T-helper 2 cell treated with Interferon-gamma antibody and Interleukin-4, amounts not matched to agents 100 ng/mL and 5 ng/mL, for 36 hours (primary cell): ENCODE results near the gene RTN4R. TPM values are rescaled to one million over a fixed set of nuclear protein-coding genes. Genes with fewer than 3 reads are reported as not detected.

Experiments used
- intact Hi-C: fragments of 100-400 bp; cut with micrococcal nuclease; formaldehyde crosslinking; loops from one replicate; pipeline ENCODE4 v1.15.1; 2023
- total RNA-seq: library from RNA; stranded (reverse); gene quantifications from 2 replicates; pipeline ENCODE4 v1.2.3, GENCODE V29; 2022

Gene RTN4R
- total RNA-seq, 1 donor from 2014 or later, result 1.9 TPM

DNA sequence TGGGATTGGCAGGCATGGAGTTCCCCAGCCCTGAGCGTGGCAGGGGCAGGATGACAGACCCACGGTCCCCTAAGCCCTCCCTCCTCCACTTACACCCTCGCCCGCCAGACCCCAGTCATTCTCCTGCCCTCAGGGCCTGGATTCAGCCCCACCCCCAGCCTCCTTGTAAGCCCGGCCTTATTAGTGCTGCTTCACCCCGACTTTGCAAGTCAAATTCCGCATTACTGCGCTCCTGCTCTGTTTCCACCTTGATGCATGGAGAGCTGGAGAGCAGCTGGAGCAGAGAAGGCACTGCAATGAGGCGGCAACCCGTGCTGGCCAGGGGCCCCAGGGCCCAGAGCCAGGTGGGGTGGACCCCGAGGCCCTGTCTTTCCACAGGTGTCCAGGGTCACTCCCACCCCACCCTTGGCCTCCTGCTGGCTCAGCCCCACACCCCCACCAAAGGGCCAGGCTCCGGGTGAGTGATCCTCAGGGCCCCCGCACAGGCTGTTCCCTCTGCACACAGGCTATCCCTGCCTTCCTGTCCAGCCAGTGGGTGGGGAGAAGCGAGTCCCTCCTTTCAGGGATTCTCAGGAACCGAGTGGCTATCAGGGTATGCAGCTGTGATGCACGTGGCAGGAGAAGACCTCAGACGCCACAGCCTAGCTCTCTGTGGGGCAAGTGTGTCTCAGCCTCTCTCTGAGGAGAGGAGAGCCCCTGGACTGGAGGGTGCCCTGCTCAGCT is 36.4 kb downstream of the RTN4R start:
- intact Hi-C loops, result no loop called here

DNA sequence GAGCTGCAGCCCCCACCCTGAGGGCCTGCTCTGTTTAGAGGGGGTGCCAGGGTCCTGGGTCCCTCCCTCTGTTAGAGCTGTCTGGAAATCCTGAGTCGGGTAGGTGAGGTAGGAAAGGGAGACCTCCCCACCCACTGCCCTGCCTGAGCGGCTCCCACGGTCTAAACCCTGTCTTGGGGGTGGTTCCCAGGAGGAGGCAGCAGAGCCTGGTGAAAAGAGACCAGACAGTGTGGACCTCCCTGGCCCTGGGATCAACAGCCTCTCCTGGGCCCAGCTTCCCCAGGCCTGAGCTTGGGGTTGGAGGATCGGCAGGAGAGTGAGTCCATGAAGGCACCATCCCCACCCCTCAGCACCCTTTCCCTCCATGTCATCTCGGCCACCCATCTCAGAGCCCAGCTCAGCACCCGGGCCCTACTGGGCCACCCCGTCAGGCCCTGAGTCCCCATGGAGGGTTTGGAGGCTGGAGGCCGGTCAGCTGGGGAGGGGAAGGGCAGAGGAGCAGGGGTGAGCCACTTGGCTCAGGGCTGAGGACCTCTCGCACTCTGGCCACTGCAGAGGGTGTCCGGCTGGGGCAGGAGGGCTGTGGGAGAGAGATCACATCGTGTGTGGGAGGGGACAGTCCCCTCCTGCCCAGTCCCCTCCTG is 37.2 kb downstream of the RTN4R start:
- intact Hi-C loops, result no loop called here

DNA sequence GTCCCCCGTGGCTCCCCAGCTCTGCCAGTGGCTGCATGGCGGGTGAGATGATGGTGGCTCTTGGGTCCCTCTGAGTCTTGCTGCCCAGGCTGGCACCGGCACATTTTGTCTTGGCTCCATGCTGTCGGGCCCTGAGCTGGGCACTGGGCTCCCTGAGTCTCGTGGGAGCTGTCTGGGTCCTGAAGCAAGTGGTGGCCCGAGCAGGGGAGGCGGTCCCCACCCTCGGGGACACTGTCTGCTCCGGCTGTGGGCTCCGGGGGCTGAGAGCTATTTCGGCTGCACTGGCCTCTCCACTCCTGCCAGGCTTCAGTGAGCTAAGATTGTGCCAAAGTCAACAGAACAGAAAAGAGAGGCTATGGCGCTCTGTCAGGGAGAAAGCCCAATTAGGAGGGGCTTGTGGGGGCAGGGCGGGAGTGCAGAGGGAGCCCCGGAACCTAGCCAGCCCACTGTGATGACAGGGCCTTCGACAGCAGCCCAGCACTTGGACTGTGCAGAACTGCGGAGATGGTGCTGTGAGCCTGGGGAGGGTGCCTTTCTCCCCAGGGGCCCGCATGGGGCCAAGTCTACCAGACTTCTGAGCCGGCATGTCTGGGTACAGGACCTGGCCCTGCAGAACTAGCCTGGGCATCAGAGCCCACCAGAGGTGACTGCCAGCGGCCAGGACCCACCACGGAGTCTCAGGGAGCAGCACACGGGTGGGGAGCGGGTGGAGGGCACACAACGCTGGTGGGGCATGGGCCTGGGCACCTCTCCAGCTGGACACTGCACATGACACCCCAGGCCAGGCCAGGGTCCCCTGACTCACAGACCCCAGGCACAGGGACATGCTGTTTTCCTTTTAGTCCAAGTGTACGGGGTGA is 38.0 kb downstream of the RTN4R start:
- intact Hi-C loops, result no loop called here

DNA sequence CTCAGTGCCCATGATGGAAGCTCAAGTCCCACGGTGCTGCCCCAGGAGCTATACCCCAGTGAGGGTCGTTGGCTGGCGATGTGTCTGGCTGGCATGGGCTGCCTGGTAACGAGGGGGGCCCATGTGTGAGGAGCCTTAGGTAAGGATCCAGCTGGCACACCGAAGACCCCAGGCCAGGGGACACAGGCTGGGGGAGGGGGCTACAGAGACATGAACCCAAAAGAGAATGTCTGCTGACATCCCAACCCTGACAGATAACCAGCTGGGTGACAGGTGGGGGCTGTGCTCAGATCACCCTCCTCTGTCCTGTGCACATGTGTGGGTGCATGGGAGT is 39.2 kb downstream of the RTN4R start:
- intact Hi-C loops, result no loop called here

DNA sequence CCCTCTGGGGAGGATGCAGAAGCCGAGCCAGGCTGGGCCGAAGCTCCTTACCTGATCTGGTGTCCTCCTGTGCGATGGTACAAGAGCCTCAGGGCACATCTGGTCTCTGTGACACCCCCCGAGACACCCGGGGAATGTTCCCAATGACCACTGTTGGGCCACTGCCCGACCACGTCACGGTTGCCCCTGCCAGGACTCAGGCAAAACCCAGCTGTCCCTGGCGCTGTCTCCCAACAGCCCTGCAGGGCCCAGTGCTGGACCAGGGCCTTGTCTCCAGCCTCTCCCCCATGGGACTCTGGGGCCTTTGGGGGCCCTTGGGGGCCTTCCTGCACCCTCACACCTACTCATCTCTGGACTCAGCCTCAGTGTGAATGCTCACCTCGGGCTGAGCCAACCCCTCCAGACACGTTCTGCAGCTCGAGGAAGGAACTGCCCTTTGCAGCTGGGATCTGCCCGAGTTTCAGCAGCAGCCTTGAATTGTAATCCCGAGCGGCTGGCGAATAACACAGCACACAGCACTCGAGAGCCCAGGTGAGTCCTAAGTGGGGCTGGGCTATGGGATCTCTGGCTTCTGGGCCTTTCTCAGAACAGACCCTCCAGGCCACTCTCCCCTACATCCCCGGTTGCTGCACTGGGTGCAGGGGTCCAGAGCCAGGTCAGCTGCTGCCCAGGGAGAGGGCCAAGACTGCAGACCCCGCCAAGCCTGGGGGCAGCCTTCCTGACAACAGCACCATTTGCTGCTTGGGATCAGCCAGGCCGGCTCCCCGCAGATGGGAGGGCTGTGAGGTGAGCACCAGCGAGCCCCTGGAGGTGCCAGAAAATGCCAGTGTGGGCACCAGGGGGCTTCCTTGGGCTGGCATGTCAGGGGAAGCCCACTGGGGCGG is 39.8 kb downstream of the RTN4R start:
- intact Hi-C loops, result no loop called here

DNA sequence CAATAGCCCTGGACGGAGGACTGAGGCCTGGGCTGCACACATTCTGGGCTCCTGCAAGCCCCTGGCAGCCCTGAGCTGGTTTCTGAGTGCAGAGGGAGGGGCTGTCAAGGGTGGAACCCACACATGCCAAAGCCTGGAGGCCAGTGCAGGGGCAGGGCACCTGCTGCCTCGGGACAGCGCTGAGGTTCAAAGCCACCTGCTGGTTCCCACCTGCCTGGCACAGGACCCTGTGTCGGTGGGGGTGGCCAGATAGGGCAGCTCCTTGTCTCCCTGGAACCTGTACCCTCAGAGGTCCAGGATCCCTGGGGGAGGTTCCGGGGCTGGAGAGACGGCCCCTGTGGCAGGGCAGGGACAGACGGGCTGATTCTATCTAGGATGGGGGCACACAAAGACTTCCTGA is 40.8 kb downstream of the RTN4R start:
- intact Hi-C loops, result no loop called here

DNA sequence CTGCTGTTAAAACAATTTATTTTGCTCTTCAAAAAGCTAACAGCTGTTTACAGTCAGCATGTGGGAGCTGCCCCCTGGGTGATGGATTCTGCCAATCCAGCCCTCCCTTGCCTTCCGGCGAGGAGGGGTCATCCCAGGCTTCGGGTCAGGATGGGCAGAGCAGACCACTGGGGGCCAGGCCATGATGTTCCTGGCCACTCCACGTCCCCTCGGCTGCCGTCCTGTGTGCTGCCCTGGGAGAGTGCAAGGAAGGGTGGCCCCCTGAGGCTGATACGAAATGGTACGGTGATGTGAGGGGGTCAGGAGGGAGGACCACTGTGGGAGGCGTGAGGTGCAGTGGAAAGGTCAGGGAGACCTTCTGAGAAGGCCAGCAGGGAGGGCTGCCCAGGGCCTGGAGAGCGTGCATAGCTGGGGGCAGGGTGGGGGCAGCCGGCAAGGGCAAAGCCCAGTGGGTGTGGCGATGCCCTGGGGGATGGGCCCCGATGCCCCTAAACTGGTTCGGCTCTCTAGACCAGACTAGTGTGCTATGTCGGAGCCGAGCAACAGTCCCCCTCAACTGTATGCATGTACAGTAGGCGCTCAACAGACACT is 41.3 kb downstream of the RTN4R start:
- intact Hi-C loops, result no loop called here

DNA sequence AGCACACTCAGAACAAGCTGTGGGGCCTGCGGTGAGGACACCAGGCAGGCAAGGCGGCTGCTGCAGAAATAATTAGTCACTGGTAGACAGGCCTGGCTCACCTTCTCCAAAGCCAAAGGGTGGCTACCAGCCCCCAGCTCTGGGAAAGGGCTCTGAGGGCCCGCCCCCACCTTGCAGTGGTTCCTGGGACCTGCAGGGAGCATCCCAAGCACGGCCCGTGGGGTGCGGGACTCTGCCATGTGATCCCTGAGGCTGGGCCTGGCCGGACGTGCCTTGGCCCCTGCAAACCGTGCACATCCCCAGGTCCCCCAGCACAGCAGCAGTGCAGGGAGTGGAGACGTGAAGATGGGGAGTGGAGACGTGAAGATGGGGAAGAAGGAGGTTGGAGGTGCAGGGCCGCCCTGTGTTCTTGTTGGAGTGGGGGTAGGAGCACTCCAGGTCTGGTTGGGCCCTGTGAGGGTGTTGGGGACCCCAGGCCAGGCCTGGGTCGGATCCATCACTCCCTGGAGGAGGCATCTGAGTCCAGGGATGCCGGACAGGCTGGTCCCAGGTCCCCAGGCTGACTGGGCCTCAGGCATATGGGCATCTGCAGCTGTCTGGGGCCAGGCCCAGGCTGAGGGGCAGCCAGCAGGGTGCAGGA is 41.9 kb downstream of the RTN4R start:
- intact Hi-C loops, result no loop called here

DNA sequence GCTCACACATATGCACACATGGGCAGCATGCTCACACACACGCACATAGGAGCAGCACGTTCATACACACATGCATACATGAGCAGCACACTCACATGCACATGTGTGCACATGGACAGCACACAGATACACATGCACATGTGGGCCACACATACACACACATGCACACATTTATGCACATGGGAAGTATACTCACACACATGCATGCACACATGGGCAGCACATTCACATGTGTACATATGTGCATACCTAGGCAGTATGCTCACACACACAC is 42.5 kb downstream of the RTN4R start:
- intact Hi-C loops, result no loop called here

DNA sequence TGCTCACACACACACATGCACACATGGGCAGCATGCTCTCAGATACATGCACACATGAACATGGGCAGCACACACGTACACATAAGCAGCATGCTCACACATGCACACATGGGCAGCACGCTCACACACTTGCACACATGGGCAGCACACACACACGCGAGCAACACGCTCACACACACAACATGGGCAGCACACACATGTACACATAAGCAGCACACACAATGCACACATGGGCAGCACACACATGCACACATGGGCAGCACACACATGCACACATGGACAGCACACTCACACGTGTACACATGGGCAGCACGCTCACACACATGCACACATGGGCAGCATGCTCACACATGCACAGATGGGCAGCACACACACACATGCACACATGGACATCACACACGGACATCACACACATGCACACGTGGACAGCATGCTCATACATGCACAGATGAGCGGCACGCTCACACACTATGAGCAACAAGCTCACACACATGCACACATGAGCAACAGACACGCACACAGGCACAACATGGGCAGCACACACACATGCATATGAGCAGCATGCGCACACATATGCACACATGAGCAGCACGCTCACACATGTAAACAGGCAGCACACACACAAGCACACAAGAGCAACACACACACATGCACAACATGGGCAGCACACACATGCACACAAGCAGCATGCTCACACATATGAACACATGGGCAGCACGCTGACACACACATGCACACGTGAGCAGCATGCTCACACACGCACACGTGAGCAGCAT is 43.0 kb downstream of the RTN4R start:
- intact Hi-C loops, result no loop called here

DNA sequence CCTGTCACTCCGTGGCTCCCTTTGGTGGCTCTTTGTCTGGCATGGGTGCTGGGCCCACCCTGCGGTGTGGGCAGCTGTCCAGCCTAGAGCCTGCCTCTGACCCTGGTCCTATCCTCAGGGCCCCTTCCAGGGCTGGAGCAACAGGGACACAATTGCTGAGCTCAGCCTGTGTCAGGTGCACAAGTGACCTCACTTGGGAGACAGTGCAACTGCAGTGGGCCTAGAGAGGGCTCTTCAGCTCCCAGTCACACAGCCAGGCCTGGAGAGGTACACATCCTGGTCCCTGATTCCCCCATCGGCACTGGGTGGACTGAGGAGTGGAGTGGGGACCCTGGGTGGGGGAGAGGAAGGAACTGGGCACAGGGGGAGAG is 43.9 kb downstream of the RTN4R start:
- intact Hi-C loops, result no loop called here

DNA sequence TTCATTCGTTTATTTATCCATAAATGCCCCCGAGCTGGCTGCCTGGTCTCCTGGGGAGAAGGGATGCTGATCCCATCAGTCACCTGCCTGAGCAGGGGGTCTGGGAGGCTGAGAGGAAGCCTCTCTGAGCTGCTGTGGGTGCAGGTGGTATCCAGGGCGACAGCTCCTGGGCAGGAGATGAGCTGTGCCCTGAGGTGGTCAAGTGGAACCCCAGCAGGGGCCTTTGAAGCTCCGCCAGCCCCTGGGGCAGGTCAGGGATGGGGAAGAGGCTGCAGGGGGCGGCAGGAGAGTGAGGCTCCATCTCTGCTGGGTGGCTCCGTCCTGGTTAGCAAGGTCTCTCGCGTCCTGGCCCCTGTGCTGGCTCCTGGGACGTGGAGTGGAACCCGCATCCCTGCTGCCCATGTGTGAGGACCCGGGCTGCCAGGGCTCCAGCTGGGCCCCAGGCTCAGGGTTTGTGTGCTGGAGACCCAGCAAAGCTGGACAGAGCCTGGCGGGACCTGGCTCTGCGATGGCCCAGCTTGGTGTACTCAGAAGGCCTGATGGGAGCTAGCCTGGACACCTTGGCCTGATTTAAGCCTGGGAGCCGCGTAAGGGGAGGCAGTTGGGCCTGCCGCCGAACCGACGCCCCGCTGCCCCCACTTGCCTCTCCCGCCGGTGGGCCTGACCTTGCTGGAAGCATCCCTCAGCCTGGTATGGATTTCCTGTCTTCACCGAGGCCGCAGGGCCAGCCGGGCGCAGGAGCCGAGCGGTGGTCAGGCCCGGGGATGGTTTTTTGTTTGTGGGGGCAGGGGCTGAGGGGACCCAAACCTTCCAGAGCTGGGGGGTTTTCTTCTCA is 44.5 kb downstream of the RTN4R start:
- intact Hi-C loops, result no loop called here

DNA sequence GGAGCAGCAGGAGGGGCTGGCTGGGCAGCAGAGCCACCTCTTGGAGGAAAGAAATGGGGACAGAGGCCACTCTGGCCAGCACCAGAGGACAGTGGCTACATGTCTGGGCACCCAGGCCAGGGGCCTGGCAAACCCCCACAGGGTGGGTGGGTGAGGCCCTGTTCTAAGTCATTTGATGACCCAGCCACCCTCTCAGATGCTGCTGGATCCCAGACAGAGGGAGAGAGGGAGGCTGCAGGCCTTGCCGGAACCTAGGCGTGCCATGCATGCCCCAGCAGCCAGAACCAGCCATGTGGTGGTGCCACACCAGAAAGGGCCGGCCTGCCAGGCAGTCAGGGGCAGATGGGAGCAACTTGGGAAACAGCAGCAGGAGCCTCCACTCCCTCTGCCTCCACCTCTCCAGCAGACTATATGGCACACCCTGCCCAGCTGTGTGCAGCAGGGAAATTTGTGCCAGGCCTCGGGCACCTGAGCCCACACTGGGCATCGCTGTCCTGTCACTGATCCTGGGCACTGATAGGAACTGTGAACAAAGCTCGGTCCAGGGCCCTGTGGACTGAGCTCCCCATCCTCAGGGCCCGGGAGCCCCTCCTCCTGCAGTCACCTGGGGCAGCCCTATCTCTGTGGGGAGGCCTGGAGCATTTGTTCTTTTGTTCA is 45.2 kb downstream of the RTN4R start:
- intact Hi-C loops, result no loop called here

DNA sequence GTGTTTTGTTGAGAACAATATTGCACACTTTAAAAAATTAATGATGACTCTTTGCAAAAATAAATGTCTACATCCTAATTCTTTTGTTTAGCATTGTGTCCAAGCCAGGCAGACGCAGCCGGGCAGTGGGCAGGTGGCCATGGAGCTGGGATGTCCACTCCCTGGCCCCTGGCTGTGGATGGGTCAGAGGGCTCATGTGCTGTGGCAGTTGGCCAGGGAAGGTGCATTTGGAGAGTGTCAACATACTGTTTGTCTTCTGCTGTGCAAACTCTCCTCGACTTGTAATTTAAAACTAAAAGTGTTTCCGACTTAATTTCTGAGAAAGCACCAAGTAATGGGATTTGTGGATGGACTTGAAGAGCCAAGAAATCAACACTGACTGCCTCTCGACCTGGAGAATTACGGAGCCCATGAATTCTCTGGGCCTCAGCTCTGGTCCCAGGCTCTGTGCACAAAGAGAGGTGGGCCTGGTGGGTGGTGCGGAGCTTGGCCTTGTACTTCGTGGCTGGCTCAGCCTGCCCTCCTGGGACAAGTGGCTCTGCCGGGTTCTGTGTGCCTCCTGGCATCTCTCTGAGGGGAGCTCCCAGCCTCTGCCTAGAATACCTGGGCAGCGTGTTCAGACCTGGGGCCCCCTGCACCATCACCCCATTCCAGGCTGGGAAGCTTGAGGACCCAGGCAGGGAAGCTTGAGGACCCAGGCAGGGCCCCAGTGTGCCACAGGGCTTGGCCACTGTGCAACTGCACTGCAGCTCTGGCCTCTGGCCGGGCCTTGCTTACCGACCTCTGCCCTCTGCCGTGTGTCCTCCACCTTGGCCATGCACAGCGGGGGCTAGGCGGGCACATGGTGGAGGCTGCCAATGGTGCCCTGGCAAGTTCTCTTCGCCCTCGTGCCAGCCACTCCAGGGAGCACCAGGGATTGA is 46.4 kb downstream of the RTN4R start:
- intact Hi-C loops, result no loop called here

DNA sequence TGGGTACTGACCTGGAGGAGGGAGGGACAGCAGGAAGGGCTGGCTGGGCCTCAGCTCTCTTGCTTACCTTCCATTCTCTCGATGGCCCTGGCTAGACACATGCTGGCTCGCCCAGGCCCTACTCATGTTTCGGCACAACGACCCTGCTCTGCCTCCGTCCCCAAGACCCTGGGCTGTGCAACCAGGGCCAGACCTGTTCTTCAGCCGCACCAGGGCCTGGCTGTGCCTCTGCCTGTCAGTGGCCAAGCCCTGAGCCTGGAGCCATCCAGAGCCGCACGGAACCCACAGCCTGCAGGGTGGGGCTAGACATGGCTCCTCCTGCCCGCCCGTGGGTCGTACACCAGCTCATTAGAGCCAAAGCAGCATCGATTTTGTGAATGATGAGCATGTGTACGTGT is 47.5 kb downstream of the RTN4R start:
- intact Hi-C loops, result no loop called here

DNA sequence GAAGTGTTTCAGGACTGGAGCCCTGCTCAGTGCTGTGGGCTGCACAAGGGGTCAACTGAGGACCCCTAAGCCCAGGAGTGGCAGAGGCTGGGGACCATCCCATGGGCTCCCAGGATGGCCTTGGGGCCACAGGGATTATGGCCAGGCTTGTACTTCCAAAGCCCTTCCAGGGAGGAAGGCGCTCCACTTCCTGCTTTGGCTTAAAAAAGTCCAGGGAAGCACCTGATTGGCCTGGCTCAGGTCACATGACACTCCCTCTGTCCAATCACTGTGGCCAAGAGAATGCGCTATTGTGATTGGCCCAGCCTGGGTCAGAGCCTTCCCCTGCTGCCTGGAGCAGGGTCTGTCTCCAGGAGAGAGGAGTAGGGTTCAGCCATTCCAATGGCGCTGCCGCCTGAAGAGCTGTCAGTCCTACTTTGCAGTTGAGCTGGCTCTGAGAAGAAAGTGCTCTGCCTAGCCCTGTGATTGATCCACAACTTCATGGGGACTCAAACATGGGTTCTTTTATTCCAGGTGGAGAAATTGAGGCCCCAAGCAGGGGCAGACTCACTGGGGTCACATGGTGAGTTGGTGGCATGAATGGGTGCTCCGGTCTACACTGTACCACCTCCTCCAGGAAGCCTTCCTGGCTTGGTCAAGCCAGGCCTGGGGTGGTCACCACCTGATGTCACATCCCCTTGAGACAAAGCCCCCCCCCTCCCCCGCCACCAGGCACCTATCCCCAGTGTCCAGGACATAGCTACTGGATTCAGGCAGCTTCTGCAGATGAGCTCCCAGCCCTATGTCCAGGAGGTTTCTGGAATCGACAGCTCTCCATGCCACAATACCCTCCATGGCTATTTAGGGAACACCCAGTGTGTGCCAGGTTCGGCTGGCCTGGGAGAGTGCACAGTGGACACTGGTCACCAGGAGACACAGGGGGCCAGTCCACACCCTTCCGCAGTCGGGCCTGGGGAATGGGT is 48.2 kb downstream of the RTN4R start:
- intact Hi-C loops, result no loop called here
